PC-3 (cell line): ENCODE data around the gene GALNTL6. TPM values are rescaled to one million over a fixed set of nuclear protein-coding genes. Genes with fewer than 3 reads are reported as not detected.

Experiments
- ATAC-seq: fragments of 200-7000 bp; cut with Tn5 transposase; 2 replicates; pipeline ENCODE4 v1.9.1; 2020; ENCODE audit warnings: mild to moderate bottlenecking, moderate library complexity
- BruUV-seq: library from RNA; stranded (reverse); fragments of 400-500 nt; replicated peaks from 2 replicates; lab custom pipeline; 2021; lab: Mats Ljungman, UMichigan
- CTCF ChIA-PET: fragments of 300-600 bp; sonication (Branson Sonifier 250); formaldehyde crosslinking; loops from one replicate; lab custom pipeline; 2022; ENCODE audit warnings: antibody characterized with exemption; lab: Charles Lee
- POLR2A ChIA-PET: fragments of 300-600 bp; sonication (Branson Sonifier 250); formaldehyde crosslinking; loops from one replicate; lab custom pipeline; 2022; ENCODE audit warnings: antibody characterized with exemption; ENCODE audit not compliant: unreplicated experiment; lab: Charles Lee
- DNase-seq: peaks from one replicate; pipeline ENCODE4 v3.0.0-alpha.2; 2015
- H2AFZ ChIP-seq: fragments of 300-600 bp; sonication (generic); 2 replicates; pipeline ENCODE4 v1.6.0; 2016; ENCODE audit warnings: antibody characterized with exemption, low read length
- H3F3A ChIP-seq: fragments of 300-600 bp; sonication (generic); one replicate; pipeline ENCODE4 v1.6.0; 2017; ENCODE audit warnings: antibody characterized with exemption, low read length, control low read depth, mild to moderate bottlenecking; ENCODE audit not compliant: unreplicated experiment
- H3K27ac ChIP-seq: fragments of 300-600 bp; sonication (generic); 2 replicates; pipeline ENCODE4 v1.5.1; 2016; ENCODE audit warnings: mild to moderate bottlenecking, low read length
- H3K27me3 ChIP-seq: fragments of 300-600 bp; sonication (generic); 2 replicates; pipeline ENCODE4 v1.6.1; 2016; ENCODE audit warnings: low read length, mixed read lengths
- H3K36me3 ChIP-seq: fragments of 300-600 bp; sonication (generic); 2 replicates; pipeline ENCODE4 v1.6.1; 2016; ENCODE audit warnings: low read depth, mixed run types, low read length, mixed read lengths
- H3K4me1 ChIP-seq: fragments of 300-600 bp; sonication (generic); 2 replicates; pipeline ENCODE4 v1.5.1; 2016; ENCODE audit warnings: low read length; ENCODE audit not compliant: insufficient read depth
- H3K4me2 ChIP-seq: fragments of 300-600 bp; sonication (generic); 2 replicates; pipeline ENCODE4 v1.6.0; 2016; ENCODE audit warnings: low read length
- H3K4me3 ChIP-seq: fragments of 300-600 bp; sonication (generic); 2 replicates; pipeline ENCODE4 v1.5.1; 2016; ENCODE audit warnings: mild to moderate bottlenecking, low read length, mixed read lengths
- H3K79me2 ChIP-seq: fragments of 300-600 bp; sonication (generic); 2 replicates; pipeline ENCODE4 v1.6.1; 2017; ENCODE audit warnings: low read length, mixed read lengths
- H3K9ac ChIP-seq: fragments of 300-600 bp; sonication (generic); 2 replicates; pipeline ENCODE4 v1.6.0; 2016; ENCODE audit warnings: mild to moderate bottlenecking, low read length
- H3K9me2 ChIP-seq: fragments of 300-600 bp; sonication (generic); replicated peaks from 2 replicates; pipeline ENCODE4 v1.6.1; 2016; ENCODE audit warnings: mixed run types, low read length, mixed read lengths
- H3K9me3 ChIP-seq: fragments of 300-600 bp; sonication (generic); 2 replicates; pipeline ENCODE4 v1.6.1; 2016; ENCODE audit warnings: low read length, mixed read lengths
- H4K20me1 ChIP-seq: fragments of 300-600 bp; sonication (generic); 2 replicates; pipeline ENCODE4 v1.6.1; 2016; ENCODE audit warnings: low read length, mixed read lengths
- CTCF ChIP-seq: fragments of 300-600 bp; sonication (generic); conservative IDR thresholded peaks from 2 replicates; pipeline ENCODE4 v1.5.1; 2017; ENCODE audit warnings: antibody characterized with exemption, low read depth, mild to moderate bottlenecking, low read length
- EZH2 ChIP-seq: fragments of 300-600 bp; sonication (generic); IDR thresholded peaks from one replicate; pipeline ENCODE4 v1.6.1; 2017; ENCODE audit warnings: antibody characterized with exemption, mild to moderate bottlenecking, low read length; ENCODE audit not compliant: unreplicated experiment
- EZH2phosphoT487 ChIP-seq: fragments of 300-600 bp; sonication (generic); IDR thresholded peaks from 2 replicates; pipeline ENCODE4 v1.6.1; 2018; ENCODE audit warnings: mild to moderate bottlenecking, antibody characterized with exemption, low read length, borderline replicate concordance
- intact Hi-C: fragments of 100-400 bp; cut with micrococcal nuclease; formaldehyde crosslinking; loops from 2 replicates; pipeline ENCODE4 v1.9.0; 2023
- total RNA-seq: library from RNA; depleted of rRNA; stranded (reverse); fragments of >200 nt; gene quantifications from 2 replicates; pipeline ENCODE4 v1.2.3, GENCODE V29; 2014

The GALNTL6 gene
- total RNA-seq, 1 experiment from 2014 or later: not detected

GRCh38 chr4:171896426-171896825 is 83.2 kb downstream of the GALNTL6 start:
- Histone ChIP-seq H3F3A (no peaks in the 10 kb centered on the region), H2AFZ (no peak overlapping the region), H3K9me2 (no peaks in the 10 kb centered on the region), H3K79me2 (no peaks in the 10 kb centered on the region), H3K9ac (no peak overlapping the region), H3K4me3 (no peak overlapping the region), H3K36me3 (no peaks in the 10 kb centered on the region), H3K27ac (no peak overlapping the region), H3K4me2 (no peak overlapping the region), H3K4me1 (no peaks in the 10 kb centered on the region), H3K27me3 (no peaks in the 10 kb centered on the region), H4K20me1 (no peaks in the 10 kb centered on the region), H3K9me3 (no peaks in the 10 kb centered on the region)
- no peak for DNase-seq
- intact Hi-C loops: no loop called here
- POLR2A ChIA-PET: no interaction called here
- CTCF ChIA-PET: no interaction called here
- no peak for ATAC-seq
- BruUV-seq: no TSS peak
- TF ChIP-seq CTCF (no peak), EZH2phosphoT487 (no peak), EZH2 (no peak)

GRCh38 chr4:171919314-171919713 is 106.1 kb downstream of the GALNTL6 start:
- CTCF ChIA-PET: interaction anchor here (0.6 kb wide), 1 partner anchor 1721 kb away, joined by 4 read pairs; no protein-coding TSS in a partner anchor
- POLR2A ChIA-PET: no interaction called here
- Histone ChIP-seq H3F3A (no peaks in the 10 kb centered on the region), H4K20me1 (no peaks in the 10 kb centered on the region), H3K4me1 (no peaks in the 10 kb centered on the region), H3K9ac (no peak overlapping the region), H3K4me2 (no peak overlapping the region), H3K9me3 (no peaks in the 10 kb centered on the region), H2AFZ (no peak overlapping the region), H3K27me3 (no peaks in the 10 kb centered on the region), H3K36me3 (no peaks in the 10 kb centered on the region), H3K9me2 (no peaks in the 10 kb centered on the region), H3K79me2 (no peaks in the 10 kb centered on the region), H3K4me3 (no peak overlapping the region), H3K27ac (no peak overlapping the region)
- TF ChIP-seq EZH2: no peak
- TF ChIP-seq EZH2phosphoT487: no peak
- no peak for TF ChIP-seq CTCF
- DNase-seq (no peak), ATAC-seq (no peak)
- intact Hi-C loops: no loop called here
- BruUV-seq: no TSS peak

GRCh38 chr4:171920901-171921300 is 107.7 kb downstream of the GALNTL6 start:
- Histone ChIP-seq H3K9me2 (no peaks in the 10 kb centered on the region), H3K9me3 (no peaks in the 10 kb centered on the region), H3K9ac (no peak overlapping the region), H3F3A (no peaks in the 10 kb centered on the region), H3K36me3 (no peaks in the 10 kb centered on the region), H3K27me3 (no peaks in the 10 kb centered on the region), H2AFZ (no peak overlapping the region), H3K4me2 (no peak overlapping the region), H4K20me1 (no peaks in the 10 kb centered on the region), H3K4me1 (no peaks in the 10 kb centered on the region), H3K79me2 (no peaks in the 10 kb centered on the region), H3K4me3 (no peak overlapping the region), H3K27ac (no peak overlapping the region)
- intact Hi-C loops: no loop called here
- ChIA-PET POLR2A (no interaction called here), CTCF (no interaction called here)
- ATAC-seq (no peak), DNase-seq (no peak)
- BruUV-seq: no TSS peak
- TF ChIP-seq CTCF (no peak), EZH2 (no peak), EZH2phosphoT487 (no peak)
